ENCODE measurements around the gene LPP. TPM values are rescaled to one million over a fixed set of nuclear protein-coding genes. Genes with fewer than 3 reads are reported as not detected.

LPP gene
- total RNA-seq, 1 experiment from 2014 or later = 54.0 TPM

DNA sequence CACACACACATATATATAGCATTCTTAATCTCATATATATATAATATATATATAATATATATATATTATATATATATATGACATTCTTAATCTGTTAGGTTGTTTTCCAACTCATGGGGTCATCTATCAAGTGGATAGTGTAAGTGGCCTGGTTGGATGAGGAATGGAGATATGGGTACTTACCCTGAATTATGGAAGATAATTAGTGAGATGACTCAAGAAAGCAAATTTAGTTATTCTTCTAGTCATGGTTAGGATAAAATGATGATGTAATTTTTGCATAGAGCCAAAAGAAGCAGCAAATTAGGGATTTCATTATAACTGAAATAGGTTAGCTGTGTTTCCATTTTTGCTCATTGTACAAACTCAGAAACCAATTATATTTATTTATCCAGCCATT, 448.2 kb downstream of the LPP start:
- Histone ChIP-seq H2AFZ (ENCODE audit: low read depth, low read length, poor library complexity, severe bottlenecking) (no peak overlapping the region), H3K36me3 (ENCODE audit: control insufficient read depth in 1 of 2, insufficient read depth in 2 of 2, low read length in 2 of 2) (no peaks in the 10 kb centered on the region), H3K9me3 (ENCODE audit: control insufficient read depth in 1 of 2, insufficient read depth in 1 of 2, low read depth in 1 of 2, low read length in 2 of 2) (no peaks in the 10 kb centered on the region), H3K79me2 (ENCODE audit: insufficient read depth, low read length) (no peaks in the 10 kb centered on the region), H3K27ac (ENCODE audit: low read depth, low read length) (no peak overlapping the region), H3K4me2 (ENCODE audit: low read length) (no peak overlapping the region), H4K20me1 (ENCODE audit: insufficient read depth) (no peaks in the 10 kb centered on the region), H3K9me2 (ENCODE audit: insufficient read depth) (no peaks in the 10 kb centered on the region), H3K9ac (ENCODE audit: low read length) (no peak overlapping the region), H3K4me3 (replicated peaks in 1 of 2; ENCODE audit: low read depth in 1 of 2, low read length in 2 of 2) (no peak overlapping the region), H3K4me1 (ENCODE audit: control insufficient read depth in 1 of 2, insufficient read depth in 2 of 2, low read length in 2 of 2) (no peaks in the 10 kb centered on the region), H3K27me3 (ENCODE audit: insufficient read depth, low read length) (no peaks in the 10 kb centered on the region)
- no TSS peak for BruUV-seq (replicated peaks)
- ChIA-PET CTCF (no interaction called here), POLR2A (no interaction called here), RAD21 (ENCODE audit: low non-redundant PET in 1 of 2, low total read pairs in 2 of 2, uncharacterized antibody in 2 of 2, unreplicated experiment in 2 of 2) (no interaction called here)
- DNase-seq (ENCODE audit: low read depth, low spot score) (no peak), ATAC-seq (no peak)
- no peak for TF ChIP-seq SP1 (IDR thresholded peaks at IDR 0.05; ENCODE audit: low read depth)
- TF ChIP-seq YY1 (IDR thresholded peaks at IDR 0.05; ENCODE audit: extremely low read depth, insufficient replicate concordance, low read depth, low read length) = no peak
- no peak for TF ChIP-seq CBX3 (IDR thresholded peaks at IDR 0.05; ENCODE audit: low read depth)
- TF ChIP-seq, protein P1, sequence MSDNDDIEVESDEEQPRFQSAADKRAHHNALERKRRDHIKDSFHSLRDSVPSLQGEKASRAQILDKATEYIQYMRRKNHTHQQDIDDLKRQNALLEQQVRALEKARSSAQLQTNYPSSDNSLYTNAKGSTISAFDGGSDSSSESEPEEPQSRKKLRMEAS (IDR thresholded peaks at IDR 0.05) = no peak
- TF ChIP-seq, protein P2, sequence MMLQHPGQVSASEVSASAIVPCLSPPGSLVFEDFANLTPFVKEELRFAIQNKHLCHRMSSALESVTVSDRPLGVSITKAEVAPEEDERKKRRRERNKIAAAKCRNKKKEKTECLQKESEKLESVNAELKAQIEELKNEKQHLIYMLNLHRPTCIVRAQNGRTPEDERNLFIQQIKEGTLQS (IDR thresholded peaks at IDR 0.05) = no peak
- intact Hi-C loops (cut with micrococcal nuclease) = no loop called here

DNA sequence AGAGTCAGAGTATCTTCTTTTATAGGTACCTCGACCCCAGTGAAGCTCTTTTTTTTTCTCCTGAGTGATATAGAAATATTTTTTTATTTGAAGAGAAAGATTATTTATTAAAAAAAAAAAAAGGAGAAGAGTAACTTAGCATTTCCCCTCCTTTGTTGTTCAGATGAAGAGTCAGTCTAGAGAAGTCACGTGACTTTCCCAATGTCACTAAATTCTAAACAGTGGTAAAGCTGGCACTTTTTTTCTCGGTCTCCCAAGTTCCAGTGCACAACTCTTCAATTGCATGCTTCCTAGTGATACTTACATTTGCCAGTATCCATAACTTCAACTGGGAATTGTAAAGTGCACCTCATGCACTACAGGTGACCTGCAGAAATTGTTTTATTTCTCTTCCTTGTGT, 448.7 kb downstream of the LPP start:
- intact Hi-C loops (cut with micrococcal nuclease) = no loop called here
- no TSS peak for BruUV-seq (replicated peaks)
- POLR2A ChIA-PET = no interaction called here

More for the DNA sequence above, 448.7 kb downstream of the LPP start:
- DNase-seq (ENCODE audit: low read depth, low spot score) = no peak
- no peaks in the 10 kb centered on the region for H4K20me1 ChIP-seq (ENCODE audit: insufficient read depth)
- no peak for ATAC-seq
- H3K9me2 ChIP-seq (ENCODE audit: insufficient read depth) = no peaks in the 10 kb centered on the region
- H3K4me2 ChIP-seq (ENCODE audit: low read length) = no peak overlapping the region
- ChIA-PET RAD21 (ENCODE audit: low non-redundant PET in 1 of 2, low total read pairs in 2 of 2, uncharacterized antibody in 2 of 2, unreplicated experiment in 2 of 2) (no interaction called here), CTCF (no interaction called here)
- TF ChIP-seq POLR2A (IDR thresholded peaks at IDR 0.05; ENCODE audit: borderline replicate concordance, extremely low read depth, insufficient read depth, insufficient read length) (no peak), EGR1 (IDR thresholded peaks at IDR 0.05; ENCODE audit: low read depth) (no peak), RAD21 (IDR thresholded peaks at IDR 0.05; ENCODE audit: low read depth) (no peak), EZH2 (IDR thresholded peaks at IDR 0.05) (no peak)
- TF ChIP-seq, protein P3, sequence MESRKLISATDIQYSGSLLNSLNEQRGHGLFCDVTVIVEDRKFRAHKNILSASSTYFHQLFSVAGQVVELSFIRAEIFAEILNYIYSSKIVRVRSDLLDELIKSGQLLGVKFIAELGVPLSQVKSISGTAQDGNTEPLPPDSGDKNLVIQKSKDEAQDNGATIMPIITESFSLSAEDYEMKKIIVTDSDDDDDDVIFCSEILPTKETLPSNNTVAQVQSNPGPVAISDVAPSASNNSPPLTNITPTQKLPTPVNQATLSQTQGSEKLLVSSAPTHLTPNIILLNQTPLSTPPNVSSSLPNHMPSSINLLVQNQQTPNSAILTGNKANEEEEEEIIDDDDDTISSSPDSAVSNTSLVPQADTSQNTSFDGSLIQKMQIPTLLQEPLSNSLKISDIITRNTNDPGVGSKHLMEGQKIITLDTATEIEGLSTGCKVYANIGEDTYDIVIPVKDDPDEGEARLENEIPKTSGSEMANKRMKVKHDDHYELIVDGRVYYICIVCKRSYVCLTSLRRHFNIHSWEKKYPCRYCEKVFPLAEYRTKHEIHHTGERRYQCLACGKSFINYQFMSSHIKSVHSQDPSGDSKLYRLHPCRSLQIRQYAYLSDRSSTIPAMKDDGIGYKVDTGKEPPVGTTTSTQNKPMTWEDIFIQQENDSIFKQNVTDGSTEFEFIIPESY (IDR thresholded peaks at IDR 0.05; ENCODE audit: extremely low read depth, insufficient replicate concordance, low read length) = no peak
- TF ChIP-seq, protein P1 (IDR thresholded peaks at IDR 0.05) = no peak
- H3K4me1 ChIP-seq (ENCODE audit: control insufficient read depth in 1 of 2, insufficient read depth in 2 of 2, low read length in 2 of 2) = no peaks in the 10 kb centered on the region
- H3K27ac ChIP-seq (ENCODE audit: low read depth, low read length) = no peak overlapping the region
- no peak overlapping the region for H3K4me3 ChIP-seq (replicated peaks in 1 of 2; ENCODE audit: low read depth in 1 of 2, low read length in 2 of 2)
- H3K79me2 ChIP-seq (ENCODE audit: insufficient read depth, low read length) = no peaks in the 10 kb centered on the region
- H3K9ac ChIP-seq (ENCODE audit: low read length) = no peak overlapping the region
- H2AFZ ChIP-seq (ENCODE audit: low read depth, low read length, poor library complexity, severe bottlenecking) = no peak overlapping the region
- no peaks in the 10 kb centered on the region for H3K36me3 ChIP-seq (ENCODE audit: control insufficient read depth in 1 of 2, insufficient read depth in 2 of 2, low read length in 2 of 2)
- H3K27me3 ChIP-seq (ENCODE audit: insufficient read depth, low read length) = no peaks in the 10 kb centered on the region
- H3K9me3 ChIP-seq (ENCODE audit: control insufficient read depth in 1 of 2, insufficient read depth in 1 of 2, low read depth in 1 of 2, low read length in 2 of 2) = no peaks in the 10 kb centered on the region
